Gastroesophageal sphincter (tissue), 4 donors: ENCODE data around the gene NUP210. TPM values are rescaled to one million over a fixed set of nuclear protein-coding genes. Genes with fewer than 3 reads are reported as not detected.
"Not testable (repeated sequence)": the region's sequence is repeated elsewhere in the genome, so short reads cannot be mapped to it uniquely, and the experiment has no call there.

Experiments
- ATAC-seq: fragments of 150-250 bp; one replicate; pipeline ENCODE4 v1.9.1; 2016; ENCODE audit warnings: mild to moderate bottlenecking, moderate library complexity
- H3K27ac ChIP-seq, 4 donors: fragments of 200-600 bp; sonication (generic) in 3 of 4; 1 replicate in 3 of 4; 2 replicates in 1 of 4; pipeline ENCODE4 v1.5.1; 2016 to 2019
- H3K27me3 ChIP-seq: fragments of 200-600 bp; sonication (generic); one replicate; pipeline ENCODE4 v1.5.1; 2019
- H3K36me3 ChIP-seq, 2 donors: fragments of 200-600 bp; sonication (generic); one replicate each; pipeline ENCODE4 v1.5.1; 2019; ENCODE audit warnings: control low read depth in 1 of 2
- H3K4me1 ChIP-seq, 3 donors: fragments of 200-600 bp; sonication (generic); 1 replicate in 2 of 3; 2 replicates in 1 of 3; pipeline ENCODE4 v1.5.1; 2016 to 2019; ENCODE audit warnings: control low read depth in 2 of 3
- H3K4me3 ChIP-seq, 2 donors: fragments of 200-600 bp; sonication (generic); one replicate each; pipeline ENCODE4 v1.5.1; 2019; ENCODE audit warnings: mild to moderate bottlenecking in 1 of 2, moderate library complexity in 1 of 2
- H3K9me3 ChIP-seq, 3 donors: fragments of 200-600 bp; sonication (generic); one replicate each; pipeline ENCODE4 v1.5.1; 2017 to 2019; ENCODE audit warnings: control low read depth in 2 of 3
- EP300 ChIP-seq: sonication (generic); formaldehyde crosslinking; IDR thresholded peaks from one replicate; pipeline ENCODE4 v1.6.1; 2017; ENCODE audit warnings: antibody characterized with exemption, mild to moderate bottlenecking
- POLR2A ChIP-seq, 2 donors: fragments of 450-650 bp; IDR thresholded peaks; one replicate each; pipeline ENCODE4 v1.6.1; 2017; ENCODE audit warnings: antibody characterized with exemption in 2 of 2, mild to moderate bottlenecking in 2 of 2, moderate library complexity in 1 of 2
- POLR2AphosphoS5 ChIP-seq: sonication (generic); formaldehyde crosslinking; IDR thresholded peaks from one replicate; pipeline ENCODE4 v1.6.1; 2017; ENCODE audit warnings: antibody characterized with exemption
- WGBS, 2 donors: methylation state at CpG; one replicate each; pipeline ENCODE4 v1.1.5; 2018; ENCODE audit warnings: low coverage in 1 of 2; 5-methylcytosine and 5-hydroxymethylcytosine counted together
- total RNA-seq, 4 donors: library from RNA; depleted of rRNA; stranded (reverse); fragments of >200 nt; gene quantifications; one replicate each; pipeline ENCODE4 v1.1.0, GENCODE V29; 2016
- TF ChIP-seq, protein P1 (sequence below), 4 experiments: fragments of 200-600 bp in 2 of 4; fragments of 450-650 bp in 2 of 4; sonication (generic) in 1 of 4; IDR thresholded peaks; one replicate each; pipeline ENCODE4 v1.5.1; 2017 to 2019; ENCODE audit warnings: antibody characterized with exemption in 4 of 4, mild to moderate bottlenecking in 2 of 4, moderate library complexity in 2 of 4

The NUP210 gene
- total RNA-seq, 4 donors from 2014 or later: 3.0 to 6.2 (median 4.5) TPM

DNA sequence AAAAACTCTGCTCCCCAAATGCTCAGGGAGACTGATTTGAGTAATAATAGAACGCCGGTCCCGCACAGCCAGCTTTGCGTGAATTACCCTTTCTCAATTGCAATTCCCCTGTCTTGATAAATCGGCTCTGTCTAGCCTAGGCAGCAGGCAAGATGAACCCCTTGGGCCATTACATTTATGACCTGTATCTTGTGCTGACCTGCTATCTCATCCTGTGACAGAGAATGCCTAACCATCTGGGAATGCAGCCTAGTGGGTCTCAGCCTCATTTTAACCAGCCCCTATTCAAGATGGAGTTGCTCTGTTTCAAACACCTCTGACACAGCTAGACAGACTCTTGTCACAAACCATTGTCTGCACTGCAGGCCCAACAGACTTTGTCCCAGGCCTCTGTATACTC, 13.8 kb upstream of the NUP210 start:
- WGBS, 2 donors: 80 to 89% methylated on average over 5 of the region's 5 CpGs
- TF ChIP-seq POLR2A (IDR thresholded peaks at IDR 0.05) (no peak), EP300 (no peak), POLR2AphosphoS5 (no peak)
- TF ChIP-seq, protein P1, sequence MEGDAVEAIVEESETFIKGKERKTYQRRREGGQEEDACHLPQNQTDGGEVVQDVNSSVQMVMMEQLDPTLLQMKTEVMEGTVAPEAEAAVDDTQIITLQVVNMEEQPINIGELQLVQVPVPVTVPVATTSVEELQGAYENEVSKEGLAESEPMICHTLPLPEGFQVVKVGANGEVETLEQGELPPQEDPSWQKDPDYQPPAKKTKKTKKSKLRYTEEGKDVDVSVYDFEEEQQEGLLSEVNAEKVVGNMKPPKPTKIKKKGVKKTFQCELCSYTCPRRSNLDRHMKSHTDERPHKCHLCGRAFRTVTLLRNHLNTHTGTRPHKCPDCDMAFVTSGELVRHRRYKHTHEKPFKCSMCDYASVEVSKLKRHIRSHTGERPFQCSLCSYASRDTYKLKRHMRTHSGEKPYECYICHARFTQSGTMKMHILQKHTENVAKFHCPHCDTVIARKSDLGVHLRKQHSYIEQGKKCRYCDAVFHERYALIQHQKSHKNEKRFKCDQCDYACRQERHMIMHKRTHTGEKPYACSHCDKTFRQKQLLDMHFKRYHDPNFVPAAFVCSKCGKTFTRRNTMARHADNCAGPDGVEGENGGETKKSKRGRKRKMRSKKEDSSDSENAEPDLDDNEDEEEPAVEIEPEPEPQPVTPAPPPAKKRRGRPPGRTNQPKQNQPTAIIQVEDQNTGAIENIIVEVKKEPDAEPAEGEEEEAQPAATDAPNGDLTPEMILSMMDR (IDR thresholded peaks at IDR 0.05): no peak
- no peaks in the 10 kb centered on the region for H3K27me3 ChIP-seq
- no peak for ATAC-seq
- H3K4me1 ChIP-seq: no peaks in the 10 kb centered on the region
- no peak overlapping the region for H3K27ac ChIP-seq
- H3K9me3 ChIP-seq: no peaks in the 10 kb centered on the region
- no peak overlapping the region for H3K4me3 ChIP-seq
- no peaks in the 10 kb centered on the region for H3K36me3 ChIP-seq

DNA sequence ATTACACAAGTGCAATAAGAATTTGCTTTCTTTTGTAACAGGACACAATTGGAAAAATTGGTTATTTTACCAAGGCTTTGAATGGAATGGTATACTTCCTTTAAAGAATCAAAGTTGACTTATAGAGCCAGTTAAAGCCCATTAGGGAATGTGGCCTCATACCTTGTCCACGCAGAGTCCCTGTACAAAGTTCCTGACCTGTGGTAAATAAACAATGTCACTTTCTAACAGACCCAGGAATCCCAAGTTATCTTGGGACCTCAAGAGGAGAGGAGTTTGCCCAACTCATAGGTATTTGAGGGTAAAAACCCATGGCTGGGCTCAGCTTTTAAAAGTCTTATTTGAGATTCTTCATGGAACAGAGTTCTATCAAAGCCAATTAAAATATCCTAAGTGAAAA, 12.0 kb upstream of the NUP210 start:
- 11 to 50% methylated on average over 1 of the region's 1 CpG for WGBS, 2 donors

DNA sequence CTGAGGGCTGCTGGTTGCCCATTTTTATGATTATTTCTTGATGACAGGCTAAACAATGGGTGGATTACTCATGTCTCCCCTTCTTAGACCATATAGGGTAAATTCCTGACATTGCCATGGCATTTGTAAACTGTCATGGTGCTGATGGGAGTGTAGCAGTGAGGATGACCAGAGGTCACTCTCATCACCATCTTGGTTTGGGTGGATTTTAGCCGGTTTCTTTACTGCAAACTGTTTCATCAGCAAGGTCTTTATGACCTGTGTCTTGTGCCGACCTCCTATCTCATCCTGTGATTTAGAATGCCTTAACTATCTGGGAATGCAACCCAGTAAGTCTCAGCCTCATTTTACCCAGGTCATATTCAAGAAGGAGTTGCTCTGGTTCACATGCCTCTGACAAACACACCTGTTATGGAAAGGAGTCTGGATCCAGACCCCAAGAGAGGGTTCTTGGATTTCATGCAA, 10.3 kb upstream of the NUP210 start:
- 100% methylated on average over 2 of the region's 2 CpGs; no CpG with 5 or more reads in 1 of the 2 donors for WGBS, 2 donors
- not testable (repeated sequence) for H3K4me1 ChIP-seq, ATAC-seq, H3K27me3 ChIP-seq, H3K4me3 ChIP-seq, H3K36me3 ChIP-seq, H3K9me3 ChIP-seq, H3K27ac ChIP-seq

More for the DNA sequence above, 12.0 kb upstream of the NUP210 start:
- no peak for ATAC-seq
- Histone ChIP-seq H3K36me3 (no peaks in the 10 kb centered on the region), H3K4me3 (no peak overlapping the region), H3K27ac (no peak overlapping the region), H3K4me1 (no peaks in the 10 kb centered on the region), H3K27me3 (no peaks in the 10 kb centered on the region), H3K9me3 (no peaks in the 10 kb centered on the region)
- TF ChIP-seq, protein P1 (IDR thresholded peaks at IDR 0.05): no peak
- no peak for TF ChIP-seq POLR2A (IDR thresholded peaks at IDR 0.05)
- no peak for TF ChIP-seq EP300
- TF ChIP-seq POLR2AphosphoS5: no peak

DNA sequence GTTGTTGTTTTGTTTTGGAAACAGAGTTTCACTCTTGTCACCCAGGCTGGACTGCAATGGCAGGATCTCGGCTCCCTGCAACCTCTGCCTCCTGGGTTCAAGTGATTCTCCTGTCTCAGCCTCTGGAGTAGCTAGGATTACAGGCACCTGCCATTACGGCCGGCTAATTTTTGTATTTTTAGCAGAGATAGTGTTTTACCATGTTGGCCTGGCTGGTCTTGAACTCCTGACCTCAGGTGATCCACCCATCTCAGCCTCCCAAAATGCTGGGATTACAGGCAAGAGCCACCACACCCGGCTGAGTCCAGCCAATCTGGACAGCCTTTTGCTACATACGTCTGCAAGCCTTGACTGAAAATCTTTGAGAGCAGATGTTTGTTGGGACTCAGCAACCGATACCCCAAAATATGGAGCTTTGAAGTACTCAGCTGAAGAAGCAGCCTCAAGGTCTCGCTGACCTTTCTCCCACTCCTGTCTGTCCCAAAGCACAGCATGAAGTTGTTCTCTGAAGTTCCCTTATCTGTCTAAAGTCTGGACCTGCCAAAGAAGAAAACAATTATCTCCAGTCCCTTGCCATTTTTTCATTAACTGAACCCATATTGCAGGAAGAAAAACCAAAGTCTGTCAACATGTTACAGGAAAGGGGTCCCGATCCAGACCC, 9.6 kb upstream of the NUP210 start:
- ATAC-seq: no peak
- Histone ChIP-seq H3K4me3 (no peak overlapping the region), H3K27me3 (no peaks in the 10 kb centered on the region), H3K9me3 (no peaks in the 10 kb centered on the region), H3K4me1 (no peaks in the 10 kb centered on the region), H3K27ac (no peak overlapping the region), H3K36me3 (no peaks in the 10 kb centered on the region)
- WGBS, 2 donors: 60 to 87% methylated on average over 1 to 7 of the region's 8 CpGs
- no peak for TF ChIP-seq POLR2A (IDR thresholded peaks at IDR 0.05)
- no peak for TF ChIP-seq POLR2AphosphoS5
- TF ChIP-seq EP300: no peak
- TF ChIP-seq, protein P1 (IDR thresholded peaks at IDR 0.05): no peak

DNA sequence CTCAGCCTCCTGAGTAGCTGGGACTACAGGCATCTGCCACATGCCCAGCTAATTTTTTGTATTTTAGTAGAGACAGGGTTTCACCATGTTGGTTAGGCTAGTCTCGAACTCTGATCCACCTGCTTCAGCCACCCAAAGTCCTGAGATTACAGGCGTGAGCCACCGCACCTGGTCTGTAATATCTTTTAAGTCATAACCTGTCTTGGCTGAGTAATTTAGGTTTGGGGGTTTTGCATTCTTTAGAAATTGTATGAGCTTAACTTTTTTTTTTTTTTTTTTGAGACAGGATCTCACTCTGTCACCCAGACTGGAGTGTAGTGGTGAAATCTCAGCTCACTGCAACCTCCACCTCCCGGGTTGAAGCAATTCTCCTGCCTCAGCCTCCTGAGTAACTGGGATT, 8.6 kb upstream of the NUP210 start:
- H3K27ac ChIP-seq, ATAC-seq: not testable (repeated sequence)
- 71 to 85% methylated on average over 3 to 4 of the region's 4 CpGs for WGBS, 2 donors

More for the DNA sequence above, 8.6 kb upstream of the NUP210 start:
- not testable (repeated sequence) for H3K9me3 ChIP-seq, H3K27me3 ChIP-seq, H3K4me3 ChIP-seq, H3K36me3 ChIP-seq, H3K4me1 ChIP-seq
